A549 (cell line): ENCODE measurements around the gene COMMD4.

Source experiments
- MAZ ChIP-seq: fragments of 150-350 bp; IDR thresholded peaks from 2 replicates; pipeline ENCODE4 v1.6.1; 2014; ENCODE audit warnings: antibody characterized with exemption, low read depth, low read length, borderline replicate concordance
- POLR2A ChIP-seq: IDR thresholded peaks from 2 replicates; pipeline ENCODE4 v1.6.1; 2012; ENCODE audit warnings: mild to moderate bottlenecking, low read length

DNA sequence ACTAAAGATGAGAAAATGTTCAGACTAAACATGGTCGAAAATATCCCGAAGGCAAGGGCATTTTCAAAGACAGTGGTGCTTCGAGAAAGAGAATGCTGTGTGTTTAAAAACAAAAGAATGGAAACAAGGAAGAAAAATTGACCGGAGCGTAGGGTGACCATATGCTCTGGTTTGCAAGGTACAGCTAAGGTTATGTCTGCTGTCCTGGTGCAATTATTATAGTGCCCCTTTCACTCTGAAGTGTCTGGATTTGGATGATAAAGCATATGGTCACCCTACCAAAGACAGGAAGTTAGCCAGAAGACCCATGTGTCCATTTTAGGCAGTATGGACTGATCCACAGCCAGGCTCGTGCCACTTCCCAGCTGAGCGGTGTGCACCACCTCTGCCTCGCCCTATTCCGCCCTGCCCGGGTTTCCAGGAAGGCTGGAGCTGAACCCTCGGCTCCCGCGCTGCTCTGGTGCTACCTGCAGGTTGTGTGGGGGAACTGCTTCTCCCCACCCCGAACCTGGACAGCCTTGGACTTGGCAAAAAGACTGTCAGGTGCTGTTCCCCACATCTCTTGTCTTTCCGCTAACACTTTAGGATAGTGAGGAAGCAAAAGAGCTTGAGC lies 28.0 kb upstream of the COMMD4 start:
- TF ChIP-seq POLR2A (no peak), MAZ (no peak)
